Mesendoderm (in vitro differentiated cells): ENCODE measurements around the gene TIMM21.

Source experiments
- DNase-seq: peaks from one replicate; pipeline ENCODE4 v3.0.0; 2013
- H2AK5ac ChIP-seq: 2 replicates; pipeline ENCODE4 v1.6.1; 2013; ENCODE audit warnings: low read length, inconsistent platforms
- H2BK120ac ChIP-seq: 2 replicates; pipeline ENCODE4 v1.6.1; 2013; ENCODE audit warnings: low read depth, mild to moderate bottlenecking, low read length, moderate library complexity, mixed read lengths
- H2BK15ac ChIP-seq: replicated peaks from 2 replicates; pipeline ENCODE4 v1.6.1; 2013; ENCODE audit warnings: low read depth, mild to moderate bottlenecking, moderate library complexity
- H2BK5ac ChIP-seq: 2 replicates; pipeline ENCODE4 v1.6.1; 2013; ENCODE audit warnings: low read length, inconsistent platforms
- H3K18ac ChIP-seq: 2 replicates; pipeline ENCODE4 v1.6.1; 2013; ENCODE audit warnings: mild to moderate bottlenecking, low read length, mixed read lengths
- H3K23ac ChIP-seq: one replicate; pipeline ENCODE4 v1.6.1; 2013; ENCODE audit warnings: low read length
- H3K27ac ChIP-seq: 2 replicates; pipeline ENCODE4 v1.5.1; 2013; ENCODE audit warnings: low read depth, mild to moderate bottlenecking, inconsistent platforms, low read length, moderate library complexity
- H3K27me3 ChIP-seq: 2 replicates; pipeline ENCODE4 v1.6.1; 2013; ENCODE audit warnings: low read length, control low read depth, mild to moderate bottlenecking, inconsistent platforms; ENCODE audit not compliant: insufficient read depth, poor library complexity
- H3K36me3 ChIP-seq: 2 replicates; pipeline ENCODE4 v1.6.1; 2013; ENCODE audit warnings: low read length, inconsistent platforms; ENCODE audit not compliant: control insufficient read depth, insufficient read depth
- H3K4ac ChIP-seq: one replicate; pipeline ENCODE4 v1.6.1; 2013; ENCODE audit warnings: low read depth, mild to moderate bottlenecking, low read length, moderate library complexity
- H3K4me1 ChIP-seq: 2 replicates; pipeline ENCODE4 v1.6.1; 2013; ENCODE audit warnings: low read depth, low read length, inconsistent platforms; ENCODE audit not compliant: control insufficient read depth
- H3K4me2 ChIP-seq: 2 replicates; pipeline ENCODE4 v1.6.1; 2013; ENCODE audit warnings: low read length
- H3K4me3 ChIP-seq: 2 replicates; pipeline ENCODE4 v1.5.1; 2013; ENCODE audit warnings: mild to moderate bottlenecking, low read length
- H3K56ac ChIP-seq: one replicate; pipeline ENCODE4 v1.6.1; 2013; ENCODE audit warnings: low read length
- H3K79me1 ChIP-seq: 2 replicates; pipeline ENCODE4 v1.6.1; 2013; ENCODE audit warnings: low read length, inconsistent platforms
- H3K79me2 ChIP-seq: 2 replicates; pipeline ENCODE4 v1.6.1; 2013; ENCODE audit warnings: mild to moderate bottlenecking, low read length; ENCODE audit not compliant: control insufficient read depth, insufficient read depth
- H3K9ac ChIP-seq: 2 replicates; pipeline ENCODE4 v1.6.1; 2013; ENCODE audit warnings: low read length, inconsistent platforms
- H4K5ac ChIP-seq: one replicate; pipeline ENCODE4 v1.6.1; 2013; ENCODE audit warnings: low read length
- H4K8ac ChIP-seq: one replicate; pipeline ENCODE4 v1.6.1; 2013; ENCODE audit warnings: low read depth, mild to moderate bottlenecking, control low read depth, low read length, moderate library complexity
- WGBS: extraction: QIAGEN DNeasy Blood & Tissue Kit; methylation state at CpG from one replicate; pipeline ENCODE4 v1.1.7; 2013; ENCODE audit warnings: low lambda C conversion rate, missing lambda C conversion rate; ENCODE audit not compliant: insufficient coverage; ENCODE audit errors: extremely low coverage; 5-methylcytosine and 5-hydroxymethylcytosine counted together

The TIMM21 gene

DNA sequence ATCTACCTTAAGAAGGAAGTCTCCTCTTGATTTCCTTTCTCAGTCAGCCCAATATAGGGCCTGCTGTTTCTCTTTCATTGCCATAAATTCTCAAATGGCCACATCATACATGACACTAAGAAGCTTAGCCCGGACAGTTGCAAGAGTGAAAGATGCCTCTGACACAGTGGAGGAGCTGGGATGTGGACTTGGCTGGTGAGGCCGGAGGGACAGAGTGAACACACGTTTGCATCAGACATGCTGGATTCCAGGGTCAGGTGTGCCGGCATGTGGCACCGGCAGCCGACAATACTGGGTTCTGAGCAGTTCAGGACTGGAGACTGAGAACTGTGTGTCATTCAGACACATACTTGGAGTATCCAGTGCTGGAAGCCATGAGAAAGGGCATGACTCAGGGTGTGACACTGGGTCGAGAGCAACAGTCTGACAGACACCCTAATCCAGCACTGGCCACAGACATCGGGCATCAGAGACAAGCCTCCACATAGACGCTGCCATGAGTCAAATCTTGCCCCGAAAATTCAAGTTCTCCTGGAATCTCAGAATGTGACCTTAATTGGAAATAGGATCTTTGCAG is 31.4 kb downstream of the TIMM21 start:
- H4K5ac ChIP-seq = no peak overlapping the region
- H3K79me1 ChIP-seq = no peaks in the 10 kb centered on the region
- no peak overlapping the region for H3K4me3 ChIP-seq
- H3K4me2 ChIP-seq = no peak overlapping the region
- no peaks in the 10 kb centered on the region for H3K36me3 ChIP-seq
- no peaks in the 10 kb centered on the region for H3K4me1 ChIP-seq
- H4K8ac ChIP-seq = no peak overlapping the region
- no peak overlapping the region for H2BK5ac ChIP-seq
- no peak overlapping the region for H3K27ac ChIP-seq
- no peak overlapping the region for H3K9ac ChIP-seq
- no peak for DNase-seq
- no peaks in the 10 kb centered on the region for H3K79me2 ChIP-seq
- H3K56ac ChIP-seq = no peak overlapping the region
- H2BK120ac ChIP-seq = no peak overlapping the region
- WGBS = no CpG with 5 or more reads among the region's 10 CpGs
- H3K4ac ChIP-seq = no peak overlapping the region
- H2AK5ac ChIP-seq = no peak overlapping the region
- no peak overlapping the region for H3K23ac ChIP-seq
- H3K18ac ChIP-seq = no peak overlapping the region
- no peak overlapping the region for H2BK15ac ChIP-seq
- no peaks in the 10 kb centered on the region for H3K27me3 ChIP-seq

DNA sequence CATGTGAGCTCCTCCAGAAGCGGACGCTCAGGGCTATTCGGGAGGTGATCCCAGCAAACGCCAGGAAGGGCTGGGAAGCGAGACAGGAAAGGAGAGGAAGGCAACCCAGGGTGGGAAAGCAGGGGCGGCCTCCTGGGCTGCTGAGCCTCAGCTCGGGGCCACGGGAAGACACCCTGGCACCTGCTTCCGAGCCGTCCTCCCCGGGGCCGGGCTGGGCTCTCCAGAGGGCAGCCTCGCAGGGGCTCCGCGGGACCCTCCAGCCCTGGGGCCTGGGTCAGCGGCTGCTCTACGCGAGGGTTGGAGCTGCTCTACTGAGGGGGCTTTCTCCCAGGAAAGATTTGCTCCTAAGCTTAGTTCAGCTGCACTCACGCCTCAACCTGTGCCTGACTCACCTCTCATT is 34.0 kb downstream of the TIMM21 start:
- Histone ChIP-seq H4K5ac (no peak overlapping the region), H3K79me1 (no peaks in the 10 kb centered on the region), H3K4ac (no peak overlapping the region), H3K4me3 (no peak overlapping the region), H2BK120ac (no peak overlapping the region), H3K18ac (no peak overlapping the region), H3K56ac (no peak overlapping the region), H3K27ac (no peak overlapping the region), H4K8ac (no peak overlapping the region), H2BK15ac (no peak overlapping the region), H2BK5ac (no peak overlapping the region), H3K9ac (no peak overlapping the region), H3K23ac (no peak overlapping the region), H3K36me3 (no peaks in the 10 kb centered on the region), H3K4me2 (no peak overlapping the region), H3K79me2 (no peaks in the 10 kb centered on the region), H3K4me1 (no peaks in the 10 kb centered on the region), H2AK5ac (no peak overlapping the region), H3K27me3 (no peaks in the 10 kb centered on the region)
- DNase-seq = no peak
- no CpG with 5 or more reads among the region's 19 CpGs for WGBS

DNA sequence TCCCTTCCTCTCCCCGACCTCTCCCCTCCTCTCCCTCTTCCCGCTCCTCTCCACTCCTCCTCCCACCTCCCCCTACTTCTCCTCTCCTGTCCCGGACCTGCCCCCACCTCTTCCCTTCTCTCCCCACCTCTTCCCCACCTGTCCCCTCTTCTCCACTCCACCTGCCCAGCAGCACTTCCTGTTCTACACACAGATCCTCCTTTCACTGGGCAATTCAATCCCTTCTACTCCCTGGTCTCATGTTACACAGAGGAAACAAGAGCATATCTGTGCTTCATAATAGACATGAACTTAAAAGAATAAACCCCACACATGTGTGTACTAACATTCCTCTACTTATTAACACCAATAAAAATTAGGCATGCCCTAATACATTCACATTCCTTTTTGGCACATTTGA is 34.8 kb downstream of the TIMM21 start:
- H2BK15ac ChIP-seq = no peak overlapping the region
- no peak overlapping the region for H4K8ac ChIP-seq
- H3K79me2 ChIP-seq = no peaks in the 10 kb centered on the region
- no peak overlapping the region for H3K56ac ChIP-seq
- no peak overlapping the region for H2BK120ac ChIP-seq
- no peak overlapping the region for H3K18ac ChIP-seq
- no peaks in the 10 kb centered on the region for H3K79me1 ChIP-seq
- H3K4me3 ChIP-seq = no peak overlapping the region
- no peak overlapping the region for H3K4ac ChIP-seq
- no peaks in the 10 kb centered on the region for H3K36me3 ChIP-seq
- no peak overlapping the region for H3K27ac ChIP-seq
- no peak overlapping the region for H2AK5ac ChIP-seq
- H3K4me2 ChIP-seq = no peak overlapping the region
- no peak for DNase-seq
- H3K9ac ChIP-seq = no peak overlapping the region
- no peaks in the 10 kb centered on the region for H3K27me3 ChIP-seq
- H3K23ac ChIP-seq = no peak overlapping the region
- WGBS = no CpG with 5 or more reads among the region's 3 CpGs
- no peak overlapping the region for H4K5ac ChIP-seq
- H2BK5ac ChIP-seq = no peak overlapping the region
- no peaks in the 10 kb centered on the region for H3K4me1 ChIP-seq

DNA sequence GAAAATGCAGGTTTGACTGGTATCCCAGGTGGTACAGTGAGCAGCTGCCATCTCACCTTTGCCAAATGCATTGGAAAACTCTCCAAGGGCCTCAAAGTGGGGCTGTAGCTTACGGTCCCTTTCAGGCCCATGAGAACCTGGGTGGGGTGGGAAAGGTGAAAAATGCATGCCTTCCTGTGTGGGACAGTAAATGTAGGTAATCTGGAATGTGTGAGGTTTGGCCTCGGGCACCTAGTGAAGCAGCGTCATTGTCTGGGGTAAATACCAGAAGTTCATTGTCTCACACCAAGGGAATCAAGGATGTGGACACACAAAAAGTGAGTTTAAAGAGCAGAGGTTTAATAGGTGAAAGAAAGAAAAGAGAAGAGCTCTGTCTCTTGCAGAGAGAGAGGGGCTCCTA is 36.6 kb downstream of the TIMM21 start:
- no peak overlapping the region for H2AK5ac ChIP-seq
- H3K18ac ChIP-seq = no peak overlapping the region
- no peaks in the 10 kb centered on the region for H3K79me2 ChIP-seq
- no CpG with 5 or more reads among the region's 3 CpGs for WGBS
- H3K23ac ChIP-seq = no peak overlapping the region
- H2BK15ac ChIP-seq = no peak overlapping the region
- H3K56ac ChIP-seq = no peak overlapping the region
- peak; percentile 82 for DNase-seq
- H2BK5ac ChIP-seq = no peak overlapping the region
- H4K8ac ChIP-seq = no peak overlapping the region
- H3K4me1 ChIP-seq = no peaks in the 10 kb centered on the region
- no peak overlapping the region for H2BK120ac ChIP-seq
- no peak overlapping the region for H3K27ac ChIP-seq
- no peaks in the 10 kb centered on the region for H3K79me1 ChIP-seq
- no peak overlapping the region for H3K4me2 ChIP-seq
- no peak overlapping the region for H3K4me3 ChIP-seq
- H3K9ac ChIP-seq = no peak overlapping the region
- no peaks in the 10 kb centered on the region for H3K27me3 ChIP-seq
- no peaks in the 10 kb centered on the region for H3K36me3 ChIP-seq
- no peak overlapping the region for H3K4ac ChIP-seq
- H4K5ac ChIP-seq = no peak overlapping the region

DNA sequence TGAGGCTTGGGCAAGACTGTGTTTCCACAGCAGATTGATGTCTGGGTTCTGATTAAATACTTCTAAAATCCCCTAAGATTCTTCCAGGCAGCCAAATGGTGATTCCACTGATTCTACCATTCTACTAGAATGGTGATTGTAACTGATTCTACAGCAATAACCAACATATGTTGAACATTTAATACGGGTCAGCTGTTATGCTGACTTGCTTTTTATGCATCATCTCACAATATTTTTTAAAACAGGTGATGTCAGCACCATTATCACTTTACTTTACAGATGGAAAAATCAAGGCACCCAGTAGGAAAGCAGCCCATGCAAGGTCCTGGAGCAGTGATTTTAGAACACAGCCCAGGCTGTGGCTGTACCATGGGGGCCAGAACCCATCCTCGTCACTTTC is 37.5 kb downstream of the TIMM21 start:
- Histone ChIP-seq H3K27me3 (no peaks in the 10 kb centered on the region), H3K9ac (no peak overlapping the region), H4K5ac (no peak overlapping the region), H4K8ac (no peak overlapping the region), H2AK5ac (no peak overlapping the region), H3K4me1 (no peaks in the 10 kb centered on the region), H2BK15ac (no peak overlapping the region), H3K56ac (no peak overlapping the region), H3K4ac (no peak overlapping the region), H3K23ac (no peak overlapping the region), H3K36me3 (no peaks in the 10 kb centered on the region), H3K4me3 (no peak overlapping the region), H3K18ac (no peak overlapping the region), H3K4me2 (no peak overlapping the region), H3K27ac (no peak overlapping the region), H3K79me1 (no peaks in the 10 kb centered on the region), H3K79me2 (no peaks in the 10 kb centered on the region), H2BK5ac (no peak overlapping the region), H2BK120ac (no peak overlapping the region)
- no CpG with 5 or more reads among the region's 2 CpGs for WGBS
- no peak for DNase-seq

DNA sequence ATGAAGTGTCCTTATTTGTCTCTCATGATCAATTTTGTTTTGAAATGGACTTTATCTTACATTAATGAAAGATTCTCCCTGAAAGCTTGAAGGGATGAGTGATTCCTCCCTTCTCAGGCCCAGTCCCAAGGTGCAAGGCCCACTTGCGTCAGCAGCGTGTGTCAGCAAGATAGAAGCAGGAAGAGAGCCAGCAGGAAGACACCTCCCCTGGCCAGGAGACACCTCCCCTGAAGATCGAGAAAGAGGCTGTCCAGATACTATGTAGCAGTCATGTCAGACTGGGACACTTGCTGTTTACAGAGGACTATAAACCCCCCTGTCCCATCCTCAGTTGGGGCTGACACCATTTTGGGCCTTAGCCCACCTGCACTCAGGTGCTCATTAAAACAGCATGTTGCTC is 38.3 kb downstream of the TIMM21 start:
- DNase-seq = no peak
- Histone ChIP-seq H2AK5ac (no peak overlapping the region), H4K5ac (no peak overlapping the region), H3K36me3 (no peaks in the 10 kb centered on the region), H4K8ac (no peak overlapping the region), H3K79me1 (no peaks in the 10 kb centered on the region), H3K27ac (no peak overlapping the region), H3K56ac (no peak overlapping the region), H2BK15ac (no peak overlapping the region), H3K9ac (no peak overlapping the region), H2BK5ac (no peak overlapping the region), H3K4ac (no peak overlapping the region), H3K79me2 (no peaks in the 10 kb centered on the region), H3K27me3 (no peaks in the 10 kb centered on the region), H3K18ac (no peak overlapping the region), H3K4me2 (no peak overlapping the region), H3K4me1 (no peaks in the 10 kb centered on the region), H3K4me3 (no peak overlapping the region), H2BK120ac (no peak overlapping the region), H3K23ac (peak overlapping the region; percentile 45)
- no CpG with 5 or more reads among the region's 3 CpGs for WGBS
